ENCODE results near the gene PLPP4.

PLPP4 gene

GRCh38 chr10:120456626-120457430, at the start of gene PLPP4:
Gene PLPP4 (plus strand): TSS chr10:120457227. CDS start chr10:120457306, 79 bp downstream.
- Histone ChIP-seq H3K36me3 (ENCODE audit: control insufficient read depth, insufficient read depth, low read length) (no peaks in the 10 kb centered on the region), H3K27ac (ENCODE audit: low read depth, low read length) (no peak within 1 kb of the TSS), H3K9ac (ENCODE audit: low read depth, low read length) (no peak within 1 kb of the TSS), H3K4me3 (ENCODE audit: low read depth, low read length) (peak within 1 kb of the TSS; percentile 66), H3K27me3 (ENCODE audit: control insufficient read depth, insufficient read depth, low read length) (peaks cover 61% of the 10 kb centered on the region), H3K9me3 (ENCODE audit: control insufficient read depth, insufficient read depth, low read length) (no peaks in the 10 kb centered on the region), H3K4me1 (ENCODE audit: control insufficient read depth, insufficient read depth, low read length) (peaks cover 5% of the 10 kb centered on the region)

- no peaks in the 10 kb centered on the region for H3K9me3 ChIP-seq (ENCODE audit: control insufficient read depth, insufficient read depth, low read length)
- no peak overlapping the region for H3K9ac ChIP-seq (ENCODE audit: low read depth, low read length)
- H3K36me3 ChIP-seq (ENCODE audit: control insufficient read depth, insufficient read depth, low read length), result no peaks in the 10 kb centered on the region
- H3K27me3 ChIP-seq (ENCODE audit: control insufficient read depth, insufficient read depth, low read length), result no peaks in the 10 kb centered on the region
- no peak overlapping the region for H3K4me3 ChIP-seq (ENCODE audit: low read depth, low read length)
- no peaks in the 10 kb centered on the region for H3K4me1 ChIP-seq (ENCODE audit: control insufficient read depth, insufficient read depth, low read length)
- H3K27ac ChIP-seq (ENCODE audit: low read depth, low read length), result no peak overlapping the region
Measured at GRCh38 chr10:120409816-120410215, 47.2 kb upstream of the PLPP4 start.

- H3K9me3 ChIP-seq (ENCODE audit: control insufficient read depth, insufficient read depth, low read length), result no peaks in the 10 kb centered on the region
- no peak overlapping the region for H3K4me3 ChIP-seq (ENCODE audit: low read depth, low read length)
- no peaks in the 10 kb centered on the region for H3K27me3 ChIP-seq (ENCODE audit: control insufficient read depth, insufficient read depth, low read length)
- no peaks in the 10 kb centered on the region for H3K4me1 ChIP-seq (ENCODE audit: control insufficient read depth, insufficient read depth, low read length)
- no peak overlapping the region for H3K9ac ChIP-seq (ENCODE audit: low read depth, low read length)
- no peaks in the 10 kb centered on the region for H3K36me3 ChIP-seq (ENCODE audit: control insufficient read depth, insufficient read depth, low read length)
- H3K27ac ChIP-seq (ENCODE audit: low read depth, low read length), result no peak overlapping the region
Measured at GRCh38 chr10:120414946-120415345, 42.1 kb upstream of the PLPP4 start.

GRCh38 chr10:120415709-120416330, 41.2 kb upstream of the PLPP4 start:
- no peak overlapping the region for H3K9ac ChIP-seq (ENCODE audit: low read depth, low read length)
- no peaks in the 10 kb centered on the region for H3K27me3 ChIP-seq (ENCODE audit: control insufficient read depth, insufficient read depth, low read length)
- H3K36me3 ChIP-seq (ENCODE audit: control insufficient read depth, insufficient read depth, low read length), result no peaks in the 10 kb centered on the region
- no peaks in the 10 kb centered on the region for H3K9me3 ChIP-seq (ENCODE audit: control insufficient read depth, insufficient read depth, low read length)
- H3K4me1 ChIP-seq (ENCODE audit: control insufficient read depth, insufficient read depth, low read length), result no peaks in the 10 kb centered on the region
- H3K27ac ChIP-seq (ENCODE audit: low read depth, low read length), result no peak overlapping the region
- H3K4me3 ChIP-seq (ENCODE audit: low read depth, low read length), result no peak overlapping the region

GRCh38 chr10:120420421-120420820, 36.6 kb upstream of the PLPP4 start:
- Histone ChIP-seq H3K9ac (ENCODE audit: low read depth, low read length) (no peak overlapping the region), H3K36me3 (ENCODE audit: control insufficient read depth, insufficient read depth, low read length) (no peaks in the 10 kb centered on the region), H3K9me3 (ENCODE audit: control insufficient read depth, insufficient read depth, low read length) (no peaks in the 10 kb centered on the region), H3K4me3 (ENCODE audit: low read depth, low read length) (no peak overlapping the region), H3K4me1 (ENCODE audit: control insufficient read depth, insufficient read depth, low read length) (no peaks in the 10 kb centered on the region), H3K27ac (ENCODE audit: low read depth, low read length) (no peak overlapping the region), H3K27me3 (ENCODE audit: control insufficient read depth, insufficient read depth, low read length) (no peaks in the 10 kb centered on the region)

- H3K4me3 ChIP-seq (ENCODE audit: low read depth, low read length), result no peak overlapping the region
- H3K36me3 ChIP-seq (ENCODE audit: control insufficient read depth, insufficient read depth, low read length), result no peaks in the 10 kb centered on the region
- H3K9ac ChIP-seq (ENCODE audit: low read depth, low read length), result no peak overlapping the region
- no peak overlapping the region for H3K27ac ChIP-seq (ENCODE audit: low read depth, low read length)
- H3K27me3 ChIP-seq (ENCODE audit: control insufficient read depth, insufficient read depth, low read length), result no peaks in the 10 kb centered on the region
- no peaks in the 10 kb centered on the region for H3K4me1 ChIP-seq (ENCODE audit: control insufficient read depth, insufficient read depth, low read length)
- H3K9me3 ChIP-seq (ENCODE audit: control insufficient read depth, insufficient read depth, low read length), result no peaks in the 10 kb centered on the region
Measured at GRCh38 chr10:120421250-120421649, 35.8 kb upstream of the PLPP4 start.

- Histone ChIP-seq H3K27me3 (ENCODE audit: control insufficient read depth, insufficient read depth, low read length) (no peaks in the 10 kb centered on the region), H3K9me3 (ENCODE audit: control insufficient read depth, insufficient read depth, low read length) (no peaks in the 10 kb centered on the region), H3K36me3 (ENCODE audit: control insufficient read depth, insufficient read depth, low read length) (no peaks in the 10 kb centered on the region), H3K27ac (ENCODE audit: low read depth, low read length) (no peak overlapping the region), H3K4me3 (ENCODE audit: low read depth, low read length) (no peak overlapping the region), H3K9ac (ENCODE audit: low read depth, low read length) (no peak overlapping the region), H3K4me1 (ENCODE audit: control insufficient read depth, insufficient read depth, low read length) (no peaks in the 10 kb centered on the region)
Measured at GRCh38 chr10:120422457-120422856, 34.6 kb upstream of the PLPP4 start.

- Histone ChIP-seq H3K9ac (ENCODE audit: low read depth, low read length) (no peak overlapping the region), H3K27ac (ENCODE audit: low read depth, low read length) (no peak overlapping the region), H3K4me3 (ENCODE audit: low read depth, low read length) (no peak overlapping the region), H3K9me3 (ENCODE audit: control insufficient read depth, insufficient read depth, low read length) (no peaks in the 10 kb centered on the region), H3K36me3 (ENCODE audit: control insufficient read depth, insufficient read depth, low read length) (no peaks in the 10 kb centered on the region), H3K4me1 (ENCODE audit: control insufficient read depth, insufficient read depth, low read length) (no peaks in the 10 kb centered on the region), H3K27me3 (ENCODE audit: control insufficient read depth, insufficient read depth, low read length) (no peaks in the 10 kb centered on the region)
Measured at GRCh38 chr10:120423431-120424197, 33.4 kb upstream of the PLPP4 start.

- Histone ChIP-seq H3K27ac (ENCODE audit: low read depth, low read length) (no peak overlapping the region), H3K9me3 (ENCODE audit: control insufficient read depth, insufficient read depth, low read length) (no peaks in the 10 kb centered on the region), H3K9ac (ENCODE audit: low read depth, low read length) (no peak overlapping the region), H3K4me3 (ENCODE audit: low read depth, low read length) (no peak overlapping the region), H3K36me3 (ENCODE audit: control insufficient read depth, insufficient read depth, low read length) (no peaks in the 10 kb centered on the region), H3K4me1 (ENCODE audit: control insufficient read depth, insufficient read depth, low read length) (no peaks in the 10 kb centered on the region), H3K27me3 (ENCODE audit: control insufficient read depth, insufficient read depth, low read length) (no peaks in the 10 kb centered on the region)
Measured at GRCh38 chr10:120424198-120424464, 32.9 kb upstream of the PLPP4 start.

- no peaks in the 10 kb centered on the region for H3K36me3 ChIP-seq (ENCODE audit: control insufficient read depth, insufficient read depth, low read length)
- H3K27me3 ChIP-seq (ENCODE audit: control insufficient read depth, insufficient read depth, low read length), result no peaks in the 10 kb centered on the region
- H3K27ac ChIP-seq (ENCODE audit: low read depth, low read length), result no peak overlapping the region
- no peaks in the 10 kb centered on the region for H3K4me1 ChIP-seq (ENCODE audit: control insufficient read depth, insufficient read depth, low read length)
- no peak overlapping the region for H3K9ac ChIP-seq (ENCODE audit: low read depth, low read length)
- no peaks in the 10 kb centered on the region for H3K9me3 ChIP-seq (ENCODE audit: control insufficient read depth, insufficient read depth, low read length)
- no peak overlapping the region for H3K4me3 ChIP-seq (ENCODE audit: low read depth, low read length)
Measured at GRCh38 chr10:120426306-120426705, 30.7 kb upstream of the PLPP4 start.

GRCh38 chr10:120428754-120429153, 28.3 kb upstream of the PLPP4 start:
- Histone ChIP-seq H3K36me3 (ENCODE audit: control insufficient read depth, insufficient read depth, low read length) (no peaks in the 10 kb centered on the region), H3K9ac (ENCODE audit: low read depth, low read length) (no peak overlapping the region), H3K4me1 (ENCODE audit: control insufficient read depth, insufficient read depth, low read length) (no peaks in the 10 kb centered on the region), H3K27ac (ENCODE audit: low read depth, low read length) (no peak overlapping the region), H3K9me3 (ENCODE audit: control insufficient read depth, insufficient read depth, low read length) (no peaks in the 10 kb centered on the region), H3K27me3 (ENCODE audit: control insufficient read depth, insufficient read depth, low read length) (no peaks in the 10 kb centered on the region), H3K4me3 (ENCODE audit: low read depth, low read length) (no peak overlapping the region)
